DND-41 (cell line): Measurements from ENCODE around the gene SLC6A1.

ENCODE experiments used
- ATAC-seq: fragments of 200-7000 bp; cut with Tn5 transposase; 3 replicates; pipeline ENCODE4 v1.9.1; 2021; ENCODE audit warnings: low read depth; ENCODE audit not compliant: insufficient read depth
- DNase-seq: peaks from one replicate; pipeline ENCODE4 v3.0.0-alpha.2; 2020
- H2AFZ ChIP-seq: 2 replicates; pipeline ENCODE4 v1.6.0; 2012; ENCODE audit warnings: low read depth, low read length
- H3K27ac ChIP-seq: 2 replicates; pipeline ENCODE4 v1.5.1; 2012; ENCODE audit warnings: low read length, inconsistent platforms
- H3K27me3 ChIP-seq: fragments of 200-600 bp; sonication (generic); 2 replicates; pipeline ENCODE4 v1.6.0; 2012; ENCODE audit warnings: low read length, mild to moderate bottlenecking, inconsistent platforms; ENCODE audit not compliant: insufficient read depth, poor library complexity
- H3K36me3 ChIP-seq: 2 replicates; pipeline ENCODE4 v1.5.1; 2012; ENCODE audit warnings: low read length, inconsistent platforms; ENCODE audit not compliant: insufficient read depth
- H3K4me1 ChIP-seq: 2 replicates; pipeline ENCODE4 v1.5.1; 2012; ENCODE audit warnings: mild to moderate bottlenecking, low read length; ENCODE audit not compliant: insufficient read depth
- H3K4me2 ChIP-seq: 2 replicates; pipeline ENCODE4 v1.6.0; 2012; ENCODE audit warnings: mild to moderate bottlenecking, moderate library complexity, low read length, inconsistent platforms; ENCODE audit not compliant: insufficient read depth
- H3K4me3 ChIP-seq, 2 experiments: fragments of 200-600 bp in 1 of 2; shearing (Covaris generic) in 1 of 2; 2 replicates each; pipeline ENCODE4 v1.5.1; 2012 to 2016; ENCODE audit warnings: inconsistent platforms in 2 of 2, low read length in 2 of 2, mild to moderate bottlenecking in 2 of 2, low read depth in 1 of 2, moderate library complexity in 1 of 2
- H3K79me2 ChIP-seq: 2 replicates; pipeline ENCODE4 v1.6.0; 2012; ENCODE audit warnings: low read length, inconsistent platforms; ENCODE audit not compliant: insufficient read depth
- H3K9ac ChIP-seq: 2 replicates; pipeline ENCODE4 v1.6.0; 2012; ENCODE audit warnings: low read depth, mild to moderate bottlenecking, inconsistent platforms, low read length, moderate library complexity
- H3K9me3 ChIP-seq: 2 replicates; pipeline ENCODE4 v1.5.1; 2012; ENCODE audit warnings: low read length, moderate library complexity, mild to moderate bottlenecking, inconsistent platforms; ENCODE audit not compliant: insufficient read depth, severe bottlenecking
- H4K20me1 ChIP-seq: 2 replicates; pipeline ENCODE4 v1.6.0; 2012; ENCODE audit warnings: low read length; ENCODE audit not compliant: insufficient read depth
- EZH2 ChIP-seq: IDR thresholded peaks from 3 replicates; pipeline ENCODE4 v1.6.1; 2012; ENCODE audit warnings: borderline replicate concordance, low read depth, mild to moderate bottlenecking, moderate library complexity, low read length, inconsistent platforms; ENCODE audit not compliant: severe bottlenecking
- TF ChIP-seq, protein P1 (sequence below): IDR thresholded peaks from 2 replicates; pipeline ENCODE4 v1.5.1; 2012; ENCODE audit warnings: borderline replicate concordance, low read length, moderate library complexity, mild to moderate bottlenecking; ENCODE audit not compliant: poor library complexity, severe bottlenecking; ENCODE audit errors: extremely low read depth

SLC6A1 gene

DNA sequence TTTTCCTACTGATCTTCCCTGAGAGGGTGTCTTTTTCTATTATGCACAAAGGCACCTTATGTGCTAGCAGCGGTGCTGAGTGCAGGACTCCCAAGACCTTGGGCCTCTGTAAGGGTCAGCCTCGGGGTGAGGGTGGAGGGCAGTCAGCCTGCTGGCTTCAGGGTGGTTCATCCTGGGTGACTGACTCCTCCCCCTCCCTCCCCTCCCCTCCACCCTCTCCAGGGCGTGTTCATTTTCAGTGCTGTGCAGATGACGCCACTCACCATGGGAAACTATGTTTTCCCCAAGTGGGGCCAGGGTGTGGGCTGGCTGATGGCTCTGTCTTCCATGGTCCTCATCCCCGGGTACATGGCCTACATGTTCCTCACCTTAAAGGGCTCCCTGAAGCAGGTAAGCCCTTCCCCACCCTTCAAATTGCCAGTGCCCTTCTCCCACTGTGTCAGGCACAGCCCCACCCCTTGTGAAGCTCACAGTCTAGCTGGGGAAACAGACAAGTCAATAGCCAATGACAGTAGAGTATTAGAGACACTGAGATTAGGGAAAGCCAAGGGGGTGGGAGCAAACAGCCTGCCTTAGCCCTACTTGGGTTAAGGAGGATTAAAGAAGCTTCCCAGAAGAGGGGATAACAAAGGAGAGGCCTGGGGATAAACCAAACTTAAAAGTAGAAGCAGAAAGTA lies 41.9 kb downstream of the SLC6A1 start:
- Histone ChIP-seq H3K9ac (no peak overlapping the region), H4K20me1 (no peaks in the 10 kb centered on the region; the same call in 1 of the 2 replicates), H3K27ac (no peak overlapping the region), H3K9me3 (no peaks in the 10 kb centered on the region), H3K36me3 (no peaks in the 10 kb centered on the region), H3K4me2 (no peak overlapping the region), H3K79me2 (no peaks in the 10 kb centered on the region), H2AFZ (no peak overlapping the region), H3K4me3 (no peak overlapping the region), H3K27me3 (no peaks in the 10 kb centered on the region), H3K4me1 (no peaks in the 10 kb centered on the region)
- DNase-seq, result no peak
- ATAC-seq, result no peak
- TF ChIP-seq EZH2, result no peak
- TF ChIP-seq, protein P1, sequence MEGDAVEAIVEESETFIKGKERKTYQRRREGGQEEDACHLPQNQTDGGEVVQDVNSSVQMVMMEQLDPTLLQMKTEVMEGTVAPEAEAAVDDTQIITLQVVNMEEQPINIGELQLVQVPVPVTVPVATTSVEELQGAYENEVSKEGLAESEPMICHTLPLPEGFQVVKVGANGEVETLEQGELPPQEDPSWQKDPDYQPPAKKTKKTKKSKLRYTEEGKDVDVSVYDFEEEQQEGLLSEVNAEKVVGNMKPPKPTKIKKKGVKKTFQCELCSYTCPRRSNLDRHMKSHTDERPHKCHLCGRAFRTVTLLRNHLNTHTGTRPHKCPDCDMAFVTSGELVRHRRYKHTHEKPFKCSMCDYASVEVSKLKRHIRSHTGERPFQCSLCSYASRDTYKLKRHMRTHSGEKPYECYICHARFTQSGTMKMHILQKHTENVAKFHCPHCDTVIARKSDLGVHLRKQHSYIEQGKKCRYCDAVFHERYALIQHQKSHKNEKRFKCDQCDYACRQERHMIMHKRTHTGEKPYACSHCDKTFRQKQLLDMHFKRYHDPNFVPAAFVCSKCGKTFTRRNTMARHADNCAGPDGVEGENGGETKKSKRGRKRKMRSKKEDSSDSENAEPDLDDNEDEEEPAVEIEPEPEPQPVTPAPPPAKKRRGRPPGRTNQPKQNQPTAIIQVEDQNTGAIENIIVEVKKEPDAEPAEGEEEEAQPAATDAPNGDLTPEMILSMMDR, result no peak

DNA sequence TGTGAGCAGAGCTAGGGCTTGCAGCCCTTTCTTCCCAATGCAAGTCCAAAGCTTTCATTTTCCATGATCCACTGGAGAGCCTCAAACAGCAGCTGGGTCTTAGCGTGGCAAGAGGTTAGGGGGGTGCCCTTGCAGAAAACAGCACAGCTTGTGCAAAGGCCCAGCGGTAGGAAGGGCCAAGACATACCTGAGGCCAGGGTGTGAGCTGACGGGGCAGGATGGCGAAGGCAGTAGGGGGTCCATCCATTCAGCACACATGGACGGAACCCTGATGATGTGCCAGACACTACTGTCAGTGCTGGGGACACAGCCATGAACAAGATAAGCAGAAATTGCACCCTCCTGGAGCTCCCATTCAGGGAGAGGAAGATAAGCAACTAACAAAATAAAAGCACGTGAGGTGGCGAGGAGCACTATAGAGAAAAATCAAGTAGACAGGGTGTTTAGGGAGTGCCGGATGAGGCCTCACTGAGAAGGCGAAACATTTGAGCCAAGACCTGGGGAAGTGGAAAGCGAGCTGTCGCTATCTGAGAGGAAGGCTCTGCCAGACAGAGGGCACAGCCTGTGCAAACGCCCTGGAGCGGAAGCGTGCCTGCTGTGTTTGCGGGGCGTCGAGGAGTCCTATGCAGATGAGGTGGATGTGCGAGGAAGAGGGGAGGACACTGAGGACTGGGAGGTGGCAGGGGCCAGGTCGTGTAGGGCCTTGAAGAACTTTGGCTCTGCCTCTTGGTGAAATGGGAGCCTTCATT lies 43.4 kb downstream of the SLC6A1 start:
- H3K9me3 ChIP-seq, result no peaks in the 10 kb centered on the region
- DNase-seq, result no peak
- no peak overlapping the region for H3K9ac ChIP-seq
- no peak overlapping the region for H3K4me3 ChIP-seq
- ATAC-seq, result no peak
- H3K4me1 ChIP-seq, result no peaks in the 10 kb centered on the region
- no peaks in the 10 kb centered on the region for H3K36me3 ChIP-seq
- H3K4me2 ChIP-seq, result no peak overlapping the region
- no peak overlapping the region for H2AFZ ChIP-seq
- H3K27me3 ChIP-seq, result no peaks in the 10 kb centered on the region
- no peaks in the 10 kb centered on the region; the same call in 1 of the 2 replicates for H4K20me1 ChIP-seq
- no peaks in the 10 kb centered on the region for H3K79me2 ChIP-seq
- TF ChIP-seq EZH2, result no peak
- H3K27ac ChIP-seq, result no peak overlapping the region

DNA sequence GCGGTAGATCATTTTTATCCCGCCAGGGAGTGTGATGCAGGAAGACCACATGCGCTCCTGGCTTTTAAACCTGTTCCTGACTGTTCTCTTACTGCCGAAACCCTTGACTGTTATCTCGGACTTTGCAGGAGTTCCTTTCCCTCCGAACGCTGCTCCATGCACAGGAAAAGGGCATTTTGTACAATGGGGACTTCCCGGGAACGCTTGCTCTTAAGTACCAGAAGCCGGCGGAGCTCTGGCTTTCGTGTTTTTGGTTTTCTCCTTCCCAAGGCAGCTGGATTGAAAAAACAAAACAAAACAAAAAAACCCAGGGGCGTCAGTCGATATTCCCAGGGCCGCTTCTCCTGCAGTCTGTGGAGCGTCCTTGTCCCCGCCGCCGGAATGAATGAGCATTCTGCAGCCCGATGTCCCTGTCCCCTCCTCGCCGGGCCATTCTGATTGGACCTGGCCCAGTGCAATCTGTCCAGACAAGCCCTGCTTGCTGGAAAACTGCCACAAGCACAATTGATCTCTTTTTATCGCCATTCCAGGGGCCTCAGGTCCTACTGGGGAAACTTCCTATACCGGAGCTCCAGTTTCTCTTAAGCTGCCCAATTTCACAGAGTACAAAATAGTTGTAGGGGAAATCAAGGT lies 44.8 kb downstream of the SLC6A1 start:
- Histone ChIP-seq H3K9ac (no peak overlapping the region), H4K20me1 (no peaks in the 10 kb centered on the region; the same call in 1 of the 2 replicates), H3K79me2 (no peaks in the 10 kb centered on the region), H3K9me3 (no peaks in the 10 kb centered on the region), H3K4me1 (no peaks in the 10 kb centered on the region), H3K4me3 (no peak overlapping the region), H2AFZ (no peak overlapping the region), H3K4me2 (no peak overlapping the region), H3K36me3 (no peaks in the 10 kb centered on the region), H3K27me3 (no peaks in the 10 kb centered on the region), H3K27ac (no peak overlapping the region)
- ATAC-seq (no peak), DNase-seq (no peak)
- TF ChIP-seq, protein P1, result no peak
- TF ChIP-seq EZH2, result no peak

DNA sequence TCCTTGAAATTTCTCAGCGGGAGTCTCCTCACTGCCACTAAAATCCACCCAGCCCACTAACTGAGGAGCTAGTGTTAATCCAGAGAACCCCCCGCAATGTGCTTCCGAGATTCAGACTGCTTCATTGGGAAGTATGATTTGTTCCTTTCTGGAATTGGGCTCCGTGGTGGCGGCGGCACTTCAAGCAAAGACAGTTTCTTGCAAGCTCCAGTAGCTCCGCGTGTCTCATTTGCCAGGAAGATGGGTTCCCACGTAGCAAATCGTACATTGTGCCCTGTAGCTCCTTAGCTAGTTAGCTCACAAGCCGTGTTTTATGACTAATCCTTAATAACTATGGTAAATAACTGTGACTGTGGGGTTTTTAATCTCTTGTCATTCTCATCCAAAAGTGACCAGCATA lies 45.4 kb downstream of the SLC6A1 start:
- ATAC-seq, result no peak
- H3K4me1 ChIP-seq, result no peaks in the 10 kb centered on the region

More for the DNA sequence above, 45.4 kb downstream of the SLC6A1 start:
- Histone ChIP-seq H4K20me1 (no peaks in the 10 kb centered on the region; the same call in 1 of the 2 replicates), H3K36me3 (no peaks in the 10 kb centered on the region), H3K4me2 (no peak overlapping the region), H3K9ac (no peak overlapping the region), H3K27ac (no peak overlapping the region), H3K4me3 (no peak overlapping the region), H3K79me2 (no peaks in the 10 kb centered on the region), H3K27me3 (no peaks in the 10 kb centered on the region), H2AFZ (no peak overlapping the region), H3K9me3 (no peaks in the 10 kb centered on the region)
- no peak for DNase-seq
- TF ChIP-seq EZH2, result no peak
- TF ChIP-seq, protein P1, result no peak
